AG10803 (cell line): ENCODE measurements around the gene GLCCI1.

ENCODE experiments used
- DNase-seq: peaks from one replicate; pipeline ENCODE4 v3.0.0; 2010; ENCODE audit warnings: low read depth
- H3K4me3 ChIP-seq: 2 replicates; pipeline ENCODE4 v1.5.1; 2011; ENCODE audit warnings: mild to moderate bottlenecking, low read length, control low read depth
- TF ChIP-seq, protein P1 (sequence below): conservative IDR thresholded peaks from 2 replicates; pipeline ENCODE4 v1.5.1; 2011; ENCODE audit warnings: mild to moderate bottlenecking, low read length, control low read depth, inconsistent platforms

Gene GLCCI1

DNA sequence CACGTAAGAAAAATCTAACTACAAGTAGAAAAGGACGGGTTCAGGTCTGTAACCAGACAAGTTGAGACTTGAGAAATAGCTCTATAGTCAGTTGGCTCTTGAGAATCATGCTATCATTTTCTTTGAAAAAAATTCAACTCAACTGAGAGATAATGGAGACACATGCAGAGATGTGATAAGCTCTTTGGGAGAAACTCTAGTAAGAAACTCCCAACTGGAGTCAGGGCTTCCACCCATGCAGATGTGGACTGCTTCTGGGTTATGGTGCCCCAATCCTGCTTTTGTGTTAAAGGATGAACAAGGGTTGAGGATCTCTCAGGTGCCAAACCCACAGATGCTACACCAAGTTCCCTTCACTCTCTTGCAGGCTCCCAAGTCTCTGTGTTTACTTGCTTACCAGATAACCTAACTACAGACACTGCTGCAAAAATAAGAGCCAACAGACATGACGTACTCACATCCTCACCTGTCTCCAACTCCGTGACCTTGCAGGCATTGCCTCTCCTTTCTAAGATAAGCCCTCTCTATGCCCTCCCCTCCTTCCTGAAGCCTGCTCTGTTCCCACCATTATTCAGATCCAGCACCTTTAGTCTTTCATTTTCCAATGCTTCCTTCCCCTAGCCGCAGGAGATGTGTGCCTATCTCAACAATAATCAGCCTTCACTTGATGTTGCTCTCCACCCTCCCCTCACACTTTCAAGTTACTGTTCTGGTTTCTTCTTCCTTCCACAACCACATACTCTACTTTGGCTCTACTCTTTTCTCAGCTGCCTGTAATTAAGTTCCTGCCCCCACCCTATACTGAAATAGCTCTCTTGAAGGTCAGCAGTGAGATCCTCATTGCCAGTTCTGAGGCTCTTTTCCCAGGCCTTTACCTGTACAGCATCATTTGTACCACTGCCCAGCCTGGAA lies 163.4 kb downstream of the GLCCI1 start:
- H3K4me3 ChIP-seq, result no peak overlapping the region
- TF ChIP-seq, protein P1, sequence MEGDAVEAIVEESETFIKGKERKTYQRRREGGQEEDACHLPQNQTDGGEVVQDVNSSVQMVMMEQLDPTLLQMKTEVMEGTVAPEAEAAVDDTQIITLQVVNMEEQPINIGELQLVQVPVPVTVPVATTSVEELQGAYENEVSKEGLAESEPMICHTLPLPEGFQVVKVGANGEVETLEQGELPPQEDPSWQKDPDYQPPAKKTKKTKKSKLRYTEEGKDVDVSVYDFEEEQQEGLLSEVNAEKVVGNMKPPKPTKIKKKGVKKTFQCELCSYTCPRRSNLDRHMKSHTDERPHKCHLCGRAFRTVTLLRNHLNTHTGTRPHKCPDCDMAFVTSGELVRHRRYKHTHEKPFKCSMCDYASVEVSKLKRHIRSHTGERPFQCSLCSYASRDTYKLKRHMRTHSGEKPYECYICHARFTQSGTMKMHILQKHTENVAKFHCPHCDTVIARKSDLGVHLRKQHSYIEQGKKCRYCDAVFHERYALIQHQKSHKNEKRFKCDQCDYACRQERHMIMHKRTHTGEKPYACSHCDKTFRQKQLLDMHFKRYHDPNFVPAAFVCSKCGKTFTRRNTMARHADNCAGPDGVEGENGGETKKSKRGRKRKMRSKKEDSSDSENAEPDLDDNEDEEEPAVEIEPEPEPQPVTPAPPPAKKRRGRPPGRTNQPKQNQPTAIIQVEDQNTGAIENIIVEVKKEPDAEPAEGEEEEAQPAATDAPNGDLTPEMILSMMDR, result no peak
- no peak for DNase-seq

DNA sequence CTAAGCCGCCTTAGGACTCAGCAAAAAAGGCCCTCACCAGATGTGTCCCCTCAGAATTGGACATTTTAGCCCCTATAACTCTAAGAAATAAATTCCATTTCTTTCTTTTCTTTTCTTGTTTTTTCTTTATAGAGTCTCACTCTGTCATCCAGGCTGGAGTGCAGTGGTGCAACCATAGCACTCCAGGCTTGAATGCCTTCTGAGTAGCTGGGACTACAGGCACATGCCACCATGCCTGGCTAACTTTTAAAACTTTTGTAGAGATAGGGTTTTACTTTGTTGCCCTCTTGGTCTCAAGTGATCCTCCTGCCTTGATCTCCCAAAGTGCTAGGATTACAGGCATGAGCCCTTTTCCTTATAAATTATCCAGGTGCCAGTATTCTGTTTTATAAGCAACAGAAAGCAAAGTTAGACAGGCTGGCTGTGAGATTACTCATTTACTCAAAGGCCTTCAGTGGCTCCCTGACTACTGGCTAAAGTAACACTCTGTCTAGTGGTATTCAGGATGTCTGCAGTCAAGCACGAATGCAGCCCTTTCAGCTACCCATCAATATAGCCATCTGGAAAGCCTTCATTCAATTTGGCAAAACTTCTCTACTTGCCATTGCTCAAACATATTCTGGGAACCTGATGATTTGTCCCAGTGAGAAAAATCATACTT lies 164.7 kb downstream of the GLCCI1 start:
- TF ChIP-seq, protein P1, result no peak
- H3K4me3 ChIP-seq, result no peak overlapping the region
- no peak for DNase-seq

DNA sequence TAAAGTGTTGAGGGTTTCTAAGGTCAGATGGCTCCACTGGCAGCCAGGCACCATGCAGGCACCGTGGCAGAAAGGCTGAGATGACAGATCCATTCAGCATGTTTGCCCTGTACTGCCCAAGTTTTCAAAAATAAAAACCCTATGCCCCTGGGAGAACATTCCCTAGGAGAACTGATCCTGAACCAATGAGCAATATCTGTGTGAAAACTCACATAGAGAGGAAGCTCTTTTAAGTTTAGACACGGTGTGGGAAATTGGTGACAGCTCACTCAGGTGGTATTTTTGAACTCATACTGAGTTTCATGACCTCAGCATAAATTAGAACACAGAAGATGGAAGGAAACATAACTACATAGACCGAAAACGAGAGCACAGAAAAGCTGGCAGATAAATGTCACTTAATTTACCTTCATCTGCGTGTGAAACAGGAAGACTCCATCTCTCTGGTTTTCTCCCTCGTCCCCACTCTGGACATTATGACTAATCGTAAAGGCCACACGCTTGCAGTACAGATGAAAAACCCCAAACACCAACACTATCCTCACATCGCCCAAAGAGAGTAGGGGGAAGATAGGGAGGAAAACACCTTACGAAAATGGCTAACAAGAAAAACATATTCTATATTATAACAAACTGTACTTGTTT lies 165.6 kb downstream of the GLCCI1 start:
- DNase-seq, result no peak
- TF ChIP-seq, protein P1, result no peak
- no peak overlapping the region for H3K4me3 ChIP-seq

DNA sequence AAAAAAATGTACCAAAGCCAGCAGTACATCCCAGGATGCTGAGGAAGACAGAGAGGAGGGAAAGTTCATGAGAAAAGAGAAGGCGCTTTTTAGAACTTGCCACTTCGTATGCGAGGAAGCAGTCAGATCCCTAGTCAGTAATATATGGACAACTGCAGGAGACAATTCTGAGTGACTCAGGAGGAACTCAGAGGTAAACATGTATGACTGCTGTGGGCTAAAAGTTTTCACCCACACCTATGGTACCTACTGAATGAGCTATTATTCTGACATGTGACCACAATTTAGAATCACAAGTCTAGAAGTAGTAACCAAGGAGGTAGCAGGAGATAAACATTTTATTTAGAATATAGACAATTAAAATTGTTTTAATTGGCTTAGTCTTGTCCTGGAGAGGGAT lies 166.8 kb downstream of the GLCCI1 start:
- H3K4me3 ChIP-seq, result no peak overlapping the region
- TF ChIP-seq, protein P1, result no peak
- DNase-seq, result no peak

DNA sequence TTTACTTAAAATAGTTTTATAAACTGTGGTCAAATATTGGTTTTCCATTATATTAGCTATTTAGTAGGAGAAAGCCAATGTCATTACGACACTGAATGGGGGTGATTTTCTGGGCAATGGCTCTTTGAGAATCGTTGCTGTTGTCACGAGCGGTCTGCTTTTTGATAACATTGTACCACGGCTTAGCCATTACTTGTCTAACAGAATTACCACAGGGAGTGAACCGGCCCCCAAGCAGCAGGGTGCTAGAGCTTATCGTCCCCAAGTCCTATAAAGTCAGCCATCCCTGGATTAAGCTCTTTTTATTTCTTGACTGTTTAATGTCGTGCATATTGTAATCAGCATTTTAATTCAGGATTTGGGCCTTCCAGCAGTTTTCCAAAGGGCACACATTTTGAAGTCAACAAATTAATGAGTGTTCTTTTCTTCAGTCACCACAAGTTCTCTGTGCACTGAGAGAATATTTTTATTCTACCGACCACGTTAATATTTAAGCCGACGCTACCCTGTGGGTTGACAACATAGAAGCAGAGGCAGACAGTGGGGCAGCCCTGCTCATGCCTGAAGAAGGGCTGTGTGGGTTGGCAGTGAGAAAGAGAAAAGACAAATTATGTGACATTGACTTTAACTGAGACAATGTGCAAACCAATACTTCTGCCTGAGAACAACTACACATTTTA lies 167.6 kb downstream of the GLCCI1 start:
- no peak overlapping the region for H3K4me3 ChIP-seq
- no peak for DNase-seq
- TF ChIP-seq, protein P1, result no peak
